Renal pelvis (tissue), 4 donors: ENCODE data around the gene GAD1. TPM values are rescaled to one million over a fixed set of nuclear protein-coding genes. Genes with fewer than 3 reads are reported as not detected.

ENCODE experiments used
- DNase-seq: peaks from one replicate; pipeline ENCODE4 v3.0.0-alpha.2; 2013
- polyA plus RNA-seq, 3 donors: library from polyadenylated mRNA; unstranded; fragments of 120-200 nt; gene quantifications; one replicate each; pipeline ENCODE4 v1.2.1, GENCODE V29; 2013; ENCODE audit not compliant: insufficient read length in 3 of 3

The GAD1 gene
- polyA plus RNA-seq, 3 donors, result 0.68 to 1.5 (median 1.2) TPM

GRCh38 chr2:170842785-170843184, 26.1 kb downstream of the GAD1 start:
- DNase-seq, result no peak

DNA sequence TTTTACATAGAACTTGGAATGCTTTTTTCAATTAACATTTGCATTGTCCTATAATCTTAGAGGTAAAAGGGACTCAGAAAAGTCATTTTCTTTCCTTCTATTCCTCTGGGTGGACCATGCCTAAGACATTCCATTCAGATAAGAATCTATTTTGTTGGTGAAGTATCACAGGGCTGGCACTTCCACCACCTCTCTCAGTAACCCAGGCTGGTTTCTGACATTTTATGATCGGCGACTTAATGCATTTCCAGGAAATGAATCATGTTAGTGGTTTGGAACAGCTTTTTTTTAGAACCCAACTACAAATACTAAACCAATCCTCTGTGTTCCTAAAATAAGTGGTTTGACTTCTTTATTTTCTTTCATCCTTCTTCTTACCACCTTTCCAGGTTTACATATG, 27.0 kb downstream of the GAD1 start:
- DNase-seq, result no peak

GRCh38 chr2:170845343-170845742, 28.7 kb downstream of the GAD1 start:
- DNase-seq, result no peak

DNA sequence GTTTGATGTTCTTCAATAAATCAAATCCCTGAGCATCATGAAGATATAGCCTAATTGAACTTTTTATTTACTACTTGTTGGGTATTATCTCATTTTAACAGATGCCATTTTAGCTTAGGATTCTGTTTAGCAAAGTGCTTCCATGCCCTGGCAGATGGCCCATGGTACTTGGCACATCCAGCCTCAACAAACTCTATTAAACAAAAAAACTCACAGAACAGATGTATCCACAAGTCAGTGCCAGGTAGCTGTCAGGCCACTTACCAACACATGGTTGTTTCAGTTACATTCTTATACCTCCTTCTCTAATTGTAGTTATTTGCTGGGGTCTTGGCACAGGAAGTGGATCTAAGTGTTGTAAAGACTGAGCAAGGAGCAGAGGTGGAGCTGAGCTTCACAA, 29.6 kb downstream of the GAD1 start:
- DNase-seq, result no peak

GRCh38 chr2:170847716-170848115, 31.0 kb downstream of the GAD1 start:
- no peak for DNase-seq

DNA sequence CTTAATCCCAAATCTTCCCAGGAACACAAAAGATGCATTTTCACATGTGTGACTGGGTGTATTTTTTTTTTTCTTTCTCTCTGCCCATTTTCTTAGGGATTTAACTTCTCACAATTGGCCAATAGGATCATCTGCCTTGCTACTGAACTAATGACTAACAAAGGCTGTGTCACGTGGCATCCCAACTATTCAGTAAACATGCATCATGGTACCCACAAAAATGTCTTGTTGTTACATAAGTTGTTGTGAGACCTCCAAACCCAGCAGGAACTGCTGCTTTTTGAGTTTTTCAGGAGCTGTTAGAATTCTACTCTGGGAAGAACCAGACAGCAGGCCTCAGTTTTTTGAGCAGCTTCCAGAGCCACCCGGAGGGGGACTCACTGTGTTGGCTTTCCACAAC, 31.9 kb downstream of the GAD1 start:
- no peak for DNase-seq

GRCh38 chr2:170850251-170850650, 33.6 kb downstream of the GAD1 start:
- no peak for DNase-seq

DNA sequence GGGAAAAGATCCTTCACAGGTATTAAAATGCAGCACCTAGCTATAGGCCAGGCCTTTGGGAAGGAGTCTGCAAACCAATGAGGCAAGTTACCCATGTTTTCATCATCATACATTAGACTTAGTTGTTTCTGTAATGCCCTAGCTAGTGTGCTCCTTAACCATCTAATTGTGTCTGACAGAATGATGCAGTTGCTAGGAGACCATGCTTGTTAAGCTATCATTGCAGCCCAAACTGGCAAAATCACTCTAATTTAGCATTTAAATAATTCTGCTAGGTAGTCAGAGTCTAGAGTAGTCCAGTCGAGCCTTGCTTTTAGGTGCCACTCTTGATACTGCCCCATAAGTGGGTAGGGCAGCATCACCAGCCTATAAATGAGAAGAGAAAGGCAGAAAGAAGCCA, 34.9 kb downstream of the GAD1 start:
- DNase-seq, result no peak

DNA sequence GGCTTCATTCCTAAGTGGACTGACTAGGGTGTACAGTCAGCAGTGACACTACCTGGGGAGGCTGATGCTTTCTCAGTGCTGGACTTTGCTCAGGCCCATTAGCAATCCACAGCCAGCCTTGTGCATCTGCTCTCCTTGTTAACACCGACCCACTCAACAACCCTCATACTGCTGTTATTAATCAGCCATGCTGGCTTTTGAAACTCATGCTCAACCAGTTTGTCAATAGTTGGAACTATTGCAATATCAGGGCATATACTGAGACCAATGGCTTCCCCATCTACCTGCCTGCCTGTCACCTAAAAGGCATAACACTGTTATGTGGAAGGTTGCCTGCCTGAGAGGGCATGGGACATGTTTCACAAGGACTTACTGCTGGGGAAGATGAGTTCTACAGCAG, 39.4 kb downstream of the GAD1 start:
- no peak for DNase-seq

GRCh38 chr2:170862286-170862902, 45.7 kb downstream of the GAD1 start:
- no peak for DNase-seq

GRCh38 chr2:170863087-170863486, 46.4 kb downstream of the GAD1 start:
- no peak for DNase-seq

- DNase-seq, result no peak
Observed at GRCh38 chr2:170869036-170869435, 52.3 kb downstream of the GAD1 start.

- DNase-seq, result no peak
Observed at GRCh38 chr2:170869461-170869860, 52.8 kb downstream of the GAD1 start.

- peak; percentile 73 for DNase-seq
Observed at GRCh38 chr2:170873035-170873692, 56.5 kb downstream of the GAD1 start.

DNA sequence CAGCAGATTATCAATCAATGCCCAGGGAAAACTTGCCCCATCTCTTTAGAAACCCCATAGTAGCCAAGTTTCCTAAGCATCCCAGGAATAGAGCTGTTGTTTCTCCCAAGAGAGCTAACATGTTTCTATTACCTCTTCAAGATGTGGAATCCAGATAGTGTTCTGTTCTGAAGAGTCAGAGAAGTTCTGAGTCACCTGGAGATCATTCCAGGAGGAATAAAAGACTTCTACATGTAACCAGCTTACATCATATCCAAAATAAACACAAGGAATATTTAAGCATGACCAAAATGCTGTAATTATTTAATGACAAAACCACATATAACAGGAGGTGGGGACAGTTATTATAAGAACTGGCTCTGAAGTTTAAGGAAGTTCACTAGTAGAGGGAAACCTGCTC, 61.4 kb downstream of the GAD1 start:
- DNase-seq, result no peak

- no peak for DNase-seq
Observed at GRCh38 chr2:170878505-170878904, 61.8 kb downstream of the GAD1 start.

DNA sequence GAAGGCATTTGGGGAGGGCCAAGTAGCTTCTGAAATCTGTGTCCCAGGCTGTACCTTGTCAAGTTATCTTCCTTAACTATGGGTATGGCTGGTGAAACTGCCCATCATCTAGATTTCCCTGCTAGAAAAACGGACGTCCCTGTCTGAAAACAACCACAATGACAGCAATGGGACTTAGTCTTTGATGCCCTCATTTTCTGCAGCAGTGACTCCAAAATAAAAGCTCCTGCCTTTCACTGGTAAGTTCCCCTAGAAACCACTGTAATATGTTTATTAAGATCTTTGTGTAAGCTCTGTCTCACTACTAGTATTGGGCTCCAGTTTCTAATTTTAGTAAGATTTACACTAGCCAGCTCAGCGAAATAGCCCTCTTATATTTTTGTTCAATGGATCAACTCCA, 65.2 kb downstream of the GAD1 start:
- DNase-seq, result no peak

DNA sequence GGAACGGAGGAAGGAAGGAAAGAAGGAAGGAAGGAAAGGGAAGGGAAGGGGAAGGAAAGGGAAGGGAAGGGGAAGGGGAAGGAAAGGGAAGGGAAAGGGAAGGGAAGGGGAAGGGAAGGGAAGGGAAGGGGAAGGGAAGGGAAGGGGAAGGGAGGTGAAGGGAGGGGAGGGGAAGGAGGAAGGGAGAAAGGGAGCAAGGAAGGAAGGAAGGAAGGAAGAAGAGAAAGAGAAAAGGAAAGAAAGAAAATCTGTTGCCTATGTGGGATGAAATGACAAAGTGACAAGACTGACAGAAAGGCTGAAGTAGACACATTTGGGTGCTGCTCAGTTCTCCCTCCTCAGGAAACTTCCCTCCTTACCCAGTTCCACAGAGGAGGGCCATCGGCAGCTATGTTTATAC, 66.1 kb downstream of the GAD1 start:
- DNase-seq, result no peak

DNA sequence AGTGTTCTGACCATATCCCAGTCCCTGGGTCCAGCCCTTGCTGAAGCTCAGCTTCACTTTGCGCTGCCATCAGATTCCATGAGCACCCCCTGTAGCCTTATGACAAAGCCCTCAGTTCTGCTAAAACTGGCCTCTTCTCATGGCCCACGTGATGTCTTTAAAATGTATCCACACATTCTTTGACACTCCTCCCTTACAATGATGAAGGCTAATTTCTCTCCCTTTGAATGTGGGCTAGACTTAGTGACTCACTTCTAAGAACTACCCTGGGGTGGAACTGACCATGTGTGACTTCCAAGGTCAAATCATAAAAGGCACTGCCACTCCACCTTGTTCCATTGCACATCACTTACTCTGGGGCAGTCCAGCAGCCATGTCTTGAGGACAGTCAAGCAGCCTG, 67.0 kb downstream of the GAD1 start:
- DNase-seq, result no peak

DNA sequence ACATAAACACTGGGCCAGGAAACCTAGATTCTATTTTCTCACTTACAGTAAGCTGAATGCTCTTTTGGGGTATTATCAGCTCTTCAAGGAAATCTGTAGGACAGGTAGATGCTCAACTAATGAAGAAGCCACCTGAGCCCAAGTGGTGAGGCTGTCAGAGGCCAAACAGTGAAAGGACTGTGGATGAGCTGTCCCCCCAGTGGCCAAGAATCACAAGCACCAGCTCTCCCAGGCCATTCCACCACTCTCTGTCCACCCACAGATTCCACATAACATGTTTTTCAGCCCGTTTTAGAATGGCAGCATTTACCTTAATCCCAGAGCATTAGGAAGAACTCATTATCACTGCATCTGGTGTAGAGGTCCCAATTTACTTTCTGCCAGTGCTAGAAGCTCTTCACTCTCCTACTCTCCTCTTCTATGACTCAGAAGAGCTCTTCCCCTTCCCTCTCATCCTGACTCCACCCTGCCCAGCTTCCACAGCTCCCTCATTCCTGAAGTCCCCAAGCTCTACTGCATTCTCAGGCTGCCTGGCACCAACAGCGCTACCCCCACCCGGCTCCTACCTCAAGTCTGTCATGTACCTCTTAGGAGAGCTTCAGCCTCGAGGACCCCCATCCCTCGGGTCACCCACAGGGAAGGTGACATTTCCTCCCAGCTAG, 68.6 kb downstream of the GAD1 start:
- no peak for DNase-seq

- DNase-seq, result no peak
Observed at GRCh38 chr2:170886386-170886785, 69.7 kb downstream of the GAD1 start.

DNA sequence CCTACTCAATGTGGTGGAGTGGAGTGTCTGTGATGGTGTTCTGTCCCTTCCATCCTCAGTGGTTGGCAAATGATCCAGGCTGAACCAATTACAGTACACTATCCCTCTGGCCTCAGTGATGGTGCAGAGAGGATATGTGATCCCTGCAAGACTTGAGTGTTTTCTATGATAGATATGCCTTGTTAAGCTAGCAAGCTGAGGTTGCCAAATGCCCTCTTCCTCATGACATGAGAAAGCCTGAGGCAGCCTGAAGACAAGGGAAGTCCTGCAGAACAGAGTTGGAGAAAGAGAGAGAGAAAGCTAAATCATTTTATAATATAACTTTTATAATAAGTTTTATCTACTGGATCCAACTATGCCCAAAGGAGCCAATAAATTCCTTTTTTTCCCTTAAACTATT, 70.8 kb downstream of the GAD1 start:
- DNase-seq, result no peak

DNA sequence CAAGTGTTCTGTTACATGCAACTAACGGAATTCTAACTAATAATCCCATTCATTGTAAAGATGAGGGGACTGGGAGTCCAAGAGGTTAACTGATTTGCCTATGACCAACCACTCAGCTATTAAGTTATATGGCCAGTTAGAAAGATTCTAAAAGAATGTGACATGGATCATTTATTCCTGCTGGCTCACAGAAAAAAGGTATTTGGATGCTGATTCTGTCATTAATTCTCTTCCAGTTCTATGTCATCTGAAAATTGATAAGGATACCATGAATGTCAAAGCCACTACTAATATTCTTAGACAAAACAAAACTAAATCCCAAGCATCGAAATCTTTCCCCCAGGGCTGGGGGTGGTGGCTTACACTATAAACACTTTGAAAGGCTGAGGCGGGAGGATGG, 71.2 kb downstream of the GAD1 start:
- DNase-seq, result no peak

DNA sequence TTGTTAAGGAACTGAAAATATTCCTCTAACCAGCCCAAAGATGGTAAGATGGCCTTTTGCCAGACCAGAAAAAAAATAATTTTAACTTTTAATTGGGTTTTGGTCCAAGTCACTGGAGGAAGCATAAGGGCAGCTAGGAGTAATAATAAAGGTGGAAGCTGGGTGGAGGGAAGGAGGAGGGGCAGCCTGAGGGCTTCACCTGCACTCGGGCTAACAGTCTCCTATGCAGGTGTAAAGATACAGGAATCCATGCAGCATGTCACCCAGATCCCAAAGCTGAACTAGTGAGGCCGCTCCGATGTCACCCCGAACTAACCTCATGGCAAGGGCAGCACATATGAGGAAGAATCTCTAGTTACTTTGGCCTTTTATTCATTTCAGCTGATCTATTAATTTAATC, 75.2 kb downstream of the GAD1 start:
- DNase-seq, result no peak
